ENCODE results near the gene TRDN.

The TRDN gene

GRCh38 chr6:123529843-123530242 is 106.9 kb downstream of the TRDN start:
- no peak for TF ChIP-seq CTCF (conservative IDR thresholded peaks at IDR 0.05; ENCODE audit: low read depth, low read length)
- DNase-seq (ENCODE audit: low read depth) = no peak

GRCh38 chr6:123529058-123529457 is 107.7 kb downstream of the TRDN start:
- DNase-seq (ENCODE audit: low read depth) = no peak
- no peak overlapping the region for H3K4me3 ChIP-seq (ENCODE audit: low read length)
- TF ChIP-seq CTCF (conservative IDR thresholded peaks at IDR 0.05; ENCODE audit: low read depth, low read length) = no peak

More at GRCh38 chr6:123529843-123530242, 106.9 kb downstream of the TRDN start:
- no peak overlapping the region for H3K4me3 ChIP-seq (ENCODE audit: low read length)

- TF ChIP-seq CTCF (conservative IDR thresholded peaks at IDR 0.05; ENCODE audit: low read depth, low read length) = no peak
- H3K4me3 ChIP-seq (ENCODE audit: low read length) = no peak overlapping the region
- DNase-seq (ENCODE audit: low read depth) = no peak
These were observed 109.3 kb downstream of the TRDN start for GRCh38 chr6:123527406-123527805.

- TF ChIP-seq CTCF (conservative IDR thresholded peaks at IDR 0.05; ENCODE audit: low read depth, low read length) = no peak
- DNase-seq (ENCODE audit: low read depth) = no peak
- no peak overlapping the region for H3K4me3 ChIP-seq (ENCODE audit: low read length)
These were observed 110.6 kb downstream of the TRDN start for GRCh38 chr6:123526128-123526527.

GRCh38 chr6:123524781-123525180 is 112.0 kb downstream of the TRDN start:
- no peak for TF ChIP-seq CTCF (conservative IDR thresholded peaks at IDR 0.05; ENCODE audit: low read depth, low read length)
- no peak for DNase-seq (ENCODE audit: low read depth)
- H3K4me3 ChIP-seq (ENCODE audit: low read length) = no peak overlapping the region

- no peak for TF ChIP-seq CTCF (conservative IDR thresholded peaks at IDR 0.05; ENCODE audit: low read depth, low read length)
- no peak for DNase-seq (ENCODE audit: low read depth)
- no peak overlapping the region for H3K4me3 ChIP-seq (ENCODE audit: low read length)
These were observed 116.5 kb downstream of the TRDN start for GRCh38 chr6:123520217-123520616.

- H3K4me3 ChIP-seq (ENCODE audit: low read length) = no peak overlapping the region
- DNase-seq (ENCODE audit: low read depth) = no peak
- no peak for TF ChIP-seq CTCF (conservative IDR thresholded peaks at IDR 0.05; ENCODE audit: low read depth, low read length)
These were observed 117.6 kb downstream of the TRDN start for GRCh38 chr6:123519189-123519505.
